Measurements from ENCODE around the gene PRL.

DNA sequence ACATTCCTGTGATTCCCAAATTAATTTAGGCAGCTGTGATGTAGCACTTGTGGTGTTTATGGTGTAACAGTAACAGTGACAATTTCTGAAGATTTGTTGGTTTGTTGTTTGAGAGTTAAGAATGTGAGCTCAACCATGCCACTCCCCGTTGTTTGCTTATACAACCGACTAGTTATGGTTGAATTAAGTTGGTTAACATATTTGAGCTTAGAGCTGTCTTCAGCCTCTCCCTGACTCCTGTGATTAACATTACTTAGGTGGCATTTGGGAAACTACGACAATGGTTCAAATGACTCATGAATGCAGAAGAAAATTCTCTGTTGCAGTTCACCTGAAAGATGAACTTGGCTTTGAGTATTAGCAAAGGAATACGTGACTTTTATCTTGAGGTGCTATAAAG is 35.9 kb upstream of the PRL start:
- TF ChIP-seq, protein P1, sequence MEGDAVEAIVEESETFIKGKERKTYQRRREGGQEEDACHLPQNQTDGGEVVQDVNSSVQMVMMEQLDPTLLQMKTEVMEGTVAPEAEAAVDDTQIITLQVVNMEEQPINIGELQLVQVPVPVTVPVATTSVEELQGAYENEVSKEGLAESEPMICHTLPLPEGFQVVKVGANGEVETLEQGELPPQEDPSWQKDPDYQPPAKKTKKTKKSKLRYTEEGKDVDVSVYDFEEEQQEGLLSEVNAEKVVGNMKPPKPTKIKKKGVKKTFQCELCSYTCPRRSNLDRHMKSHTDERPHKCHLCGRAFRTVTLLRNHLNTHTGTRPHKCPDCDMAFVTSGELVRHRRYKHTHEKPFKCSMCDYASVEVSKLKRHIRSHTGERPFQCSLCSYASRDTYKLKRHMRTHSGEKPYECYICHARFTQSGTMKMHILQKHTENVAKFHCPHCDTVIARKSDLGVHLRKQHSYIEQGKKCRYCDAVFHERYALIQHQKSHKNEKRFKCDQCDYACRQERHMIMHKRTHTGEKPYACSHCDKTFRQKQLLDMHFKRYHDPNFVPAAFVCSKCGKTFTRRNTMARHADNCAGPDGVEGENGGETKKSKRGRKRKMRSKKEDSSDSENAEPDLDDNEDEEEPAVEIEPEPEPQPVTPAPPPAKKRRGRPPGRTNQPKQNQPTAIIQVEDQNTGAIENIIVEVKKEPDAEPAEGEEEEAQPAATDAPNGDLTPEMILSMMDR (IDR thresholded peaks at IDR 0.05) = no peak
- TF ChIP-seq POLR2AphosphoS5 (IDR thresholded peaks at IDR 0.05) (no peak), POLR2A (IDR thresholded peaks at IDR 0.05; ENCODE audit: low read depth) (no peak)
